Hindlimb muscle (tissue), 1 donor: Measurements from ENCODE around the gene MAP1B. TPM values are rescaled to one million over a fixed set of nuclear protein-coding genes. Genes with fewer than 3 reads are reported as not detected.

Experiments used
- DNase-seq: peaks from one replicate; pipeline ENCODE4 v3.0.0-alpha.2; 2013
- polyA plus RNA-seq: library from polyadenylated mRNA; unstranded; fragments of 120-200 nt; gene quantifications from one replicate; pipeline ENCODE4 v1.2.1, GENCODE V29; 2013; ENCODE audit not compliant: insufficient read length

MAP1B gene
- polyA plus RNA-seq, 1 donor, result 21.4 TPM

DNA sequence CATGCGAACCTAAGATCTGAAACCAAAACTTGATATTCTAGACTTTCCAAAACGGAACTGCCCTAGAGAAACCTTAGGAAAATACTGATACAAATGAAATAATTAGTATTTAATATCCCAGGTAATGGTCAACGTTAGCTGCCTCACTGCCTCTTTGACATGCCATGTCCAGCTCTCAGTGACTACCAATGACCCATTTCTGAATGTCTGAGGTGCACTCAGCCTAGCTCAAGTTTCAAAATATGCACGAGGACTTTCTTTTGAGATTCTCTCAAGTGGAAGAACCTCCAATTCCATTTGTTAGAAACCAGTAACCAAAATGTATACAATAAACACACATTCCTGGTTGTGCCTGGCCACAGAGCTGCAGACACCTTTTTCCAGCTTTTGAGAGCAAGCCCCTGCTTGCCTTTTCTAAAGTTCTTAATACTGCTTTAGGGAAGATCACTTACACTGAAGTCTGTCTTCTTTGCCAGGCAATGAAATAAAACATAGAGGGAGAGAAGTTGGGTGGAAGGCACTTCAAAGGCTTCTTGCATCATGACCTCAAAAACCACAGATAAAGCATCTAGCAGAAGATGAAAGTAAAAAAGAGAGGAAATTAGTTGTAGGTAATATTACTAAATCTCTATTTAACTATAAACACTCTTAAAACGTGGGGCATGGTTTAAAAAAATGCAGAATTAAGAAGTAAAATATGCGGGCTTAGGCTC is 124.9 kb downstream of the MAP1B start:
- DNase-seq, result no peak

GRCh38 chr5:72232838-72233237 is 125.6 kb downstream of the MAP1B start:
- no peak for DNase-seq

- DNase-seq, result no peak
Observed at GRCh38 chr5:72233835-72234234, 126.6 kb downstream of the MAP1B start.

GRCh38 chr5:72234265-72234700 is 127.0 kb downstream of the MAP1B start:
- no peak for DNase-seq

DNA sequence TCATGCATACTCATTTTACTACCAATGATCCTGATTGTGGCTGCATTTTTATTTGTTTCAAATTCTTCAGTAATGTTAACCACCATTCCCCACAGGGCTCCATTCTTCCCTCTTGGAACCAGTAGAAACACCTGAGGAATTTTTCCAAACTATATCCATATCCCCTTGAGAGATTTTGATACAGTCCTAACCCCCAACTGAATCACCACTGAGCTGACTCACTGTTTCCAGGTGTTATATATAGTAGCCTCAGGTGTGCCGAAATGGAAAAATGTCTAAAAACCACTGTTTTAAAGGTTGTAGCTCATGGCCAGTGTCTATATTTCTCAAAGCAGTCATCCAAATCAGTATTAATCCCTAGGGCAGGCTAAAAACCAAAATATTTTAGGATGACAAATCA is 127.6 kb downstream of the MAP1B start:
- no peak for DNase-seq

DNA sequence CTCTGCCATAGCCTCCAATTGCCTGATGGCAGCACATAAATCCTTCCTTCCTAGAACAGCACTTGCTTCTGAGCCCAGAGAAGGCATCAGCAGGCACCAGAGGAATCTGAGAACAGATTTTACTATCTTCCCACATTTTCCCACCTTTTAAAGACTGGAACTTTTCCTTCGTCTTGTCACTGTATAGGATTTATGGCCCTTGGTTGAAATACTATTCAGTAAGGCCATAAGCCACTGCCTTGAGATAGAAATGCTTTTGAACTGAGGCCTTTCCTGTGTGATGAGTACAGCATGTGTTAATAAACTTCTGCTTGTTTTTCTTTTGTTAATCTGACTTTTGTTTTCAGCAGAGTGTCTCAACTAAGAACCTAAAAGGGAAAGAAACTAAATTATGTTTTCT is 128.4 kb downstream of the MAP1B start:
- no peak for DNase-seq

GRCh38 chr5:72237415-72237814 is 130.1 kb downstream of the MAP1B start:
- DNase-seq, result no peak

DNA sequence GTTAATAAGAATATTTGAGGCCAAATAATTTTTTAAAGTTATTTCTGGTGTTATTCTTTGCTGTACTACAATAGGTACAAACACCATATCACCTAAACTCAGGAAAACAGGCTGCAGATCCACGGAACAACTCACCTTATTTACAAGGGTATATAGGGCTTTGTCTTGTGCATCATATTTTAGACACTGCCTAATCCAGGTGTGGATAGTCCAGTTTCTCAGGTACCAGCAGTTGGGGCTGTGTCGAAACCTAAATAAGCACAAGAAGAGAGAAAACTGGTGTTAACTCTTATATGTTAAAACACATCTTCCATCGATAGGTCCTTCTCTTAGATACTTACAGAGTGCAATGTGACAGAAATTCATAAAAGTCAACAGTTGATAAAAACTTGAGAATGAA is 130.6 kb downstream of the MAP1B start:
- no peak for DNase-seq

DNA sequence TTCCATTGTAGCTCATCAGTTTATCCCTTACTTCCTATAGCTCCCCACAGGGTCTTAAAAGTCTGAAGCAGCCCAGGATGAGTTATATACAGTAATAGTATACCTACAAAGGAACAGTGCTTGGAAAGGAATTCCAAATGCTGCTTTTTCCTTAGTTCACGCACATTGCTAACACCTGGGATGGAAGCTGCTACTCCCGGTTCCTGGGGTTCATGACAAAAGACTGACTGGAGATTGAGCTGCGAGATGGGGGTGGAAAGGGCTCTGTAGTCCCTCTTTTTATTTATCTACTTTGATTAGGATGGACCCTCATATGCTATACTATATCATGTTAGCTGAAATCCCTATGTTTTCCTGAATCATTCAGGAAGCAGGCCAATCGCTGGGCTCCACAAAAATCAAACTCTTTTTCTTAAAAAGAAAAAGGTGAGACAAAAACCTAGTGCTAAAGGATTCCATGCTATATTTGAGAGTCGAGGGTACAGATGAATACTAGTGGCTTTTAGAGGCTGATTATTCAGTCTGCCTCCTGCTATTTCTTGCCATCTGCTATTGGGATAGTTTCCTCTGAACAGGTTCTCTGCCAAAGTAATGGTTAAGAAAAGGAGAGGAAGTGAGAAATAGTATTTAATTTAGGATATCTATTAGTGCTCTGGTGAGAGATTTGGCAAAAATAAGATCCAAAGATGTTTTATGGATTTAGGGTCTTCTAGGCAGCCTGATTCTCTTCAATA is 131.6 kb downstream of the MAP1B start:
- DNase-seq, result no peak

DNA sequence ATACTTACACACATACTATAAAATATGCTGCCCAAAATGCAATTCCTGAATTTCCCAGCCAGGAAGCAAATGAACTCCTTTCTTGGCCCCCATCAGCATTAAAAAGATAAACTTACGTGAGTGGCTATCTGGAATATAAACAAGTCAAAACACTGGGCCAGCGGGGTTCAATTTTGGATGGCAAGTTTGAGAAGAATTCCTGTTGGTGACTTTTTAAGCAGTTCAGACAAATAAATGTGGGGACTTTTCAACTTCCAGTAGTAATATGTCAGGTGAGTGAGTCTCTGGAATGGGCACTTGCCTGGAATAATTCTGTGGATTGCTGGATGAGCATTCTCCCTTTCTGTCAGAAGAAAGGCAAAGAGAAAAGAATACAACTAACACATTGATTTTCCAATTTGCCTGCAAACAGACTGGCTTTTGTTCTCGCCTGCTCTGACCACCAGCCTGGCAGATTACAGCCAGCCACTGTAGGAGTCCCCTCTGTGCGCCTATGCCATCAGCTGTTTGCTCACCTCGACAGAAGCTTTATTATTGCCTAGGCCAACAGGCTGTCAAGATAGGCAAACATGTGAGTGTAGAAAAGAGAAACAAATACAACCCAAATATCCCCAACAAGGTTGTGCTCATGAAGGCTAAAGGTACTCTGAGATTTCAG is 134.2 kb downstream of the MAP1B start:
- DNase-seq, result no peak

- no peak for DNase-seq
Observed at GRCh38 chr5:72242796-72243475, 135.7 kb downstream of the MAP1B start.

- DNase-seq, result no peak
Observed at GRCh38 chr5:72243706-72244105, 136.4 kb downstream of the MAP1B start.

DNA sequence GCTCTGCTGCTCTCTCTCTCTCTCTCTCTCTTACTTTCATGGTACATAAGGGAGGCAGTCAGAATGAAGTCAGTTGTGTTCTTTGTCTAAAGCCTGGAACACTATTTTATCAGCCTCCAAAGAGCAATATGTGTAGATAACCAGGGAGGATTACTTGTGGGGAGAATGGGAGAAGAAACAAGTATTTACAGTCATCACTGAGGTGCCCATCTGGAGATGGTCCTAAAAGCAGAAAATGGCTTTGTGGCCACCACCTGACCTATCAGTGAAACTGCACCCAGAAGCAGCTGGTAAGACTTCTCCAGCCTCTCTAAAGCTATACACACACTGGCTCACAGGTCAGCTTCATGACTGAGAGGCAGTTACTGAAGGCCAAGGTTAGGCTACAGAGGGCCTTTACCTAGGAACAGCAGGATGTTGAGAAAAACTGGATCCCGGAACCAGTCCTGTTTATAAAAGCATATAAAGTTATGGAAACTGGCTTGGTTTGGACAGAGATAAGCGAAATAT is 137.6 kb downstream of the MAP1B start:
- DNase-seq, result no peak

- DNase-seq, result no peak
Observed at GRCh38 chr5:72245546-72245945, 138.3 kb downstream of the MAP1B start.

DNA sequence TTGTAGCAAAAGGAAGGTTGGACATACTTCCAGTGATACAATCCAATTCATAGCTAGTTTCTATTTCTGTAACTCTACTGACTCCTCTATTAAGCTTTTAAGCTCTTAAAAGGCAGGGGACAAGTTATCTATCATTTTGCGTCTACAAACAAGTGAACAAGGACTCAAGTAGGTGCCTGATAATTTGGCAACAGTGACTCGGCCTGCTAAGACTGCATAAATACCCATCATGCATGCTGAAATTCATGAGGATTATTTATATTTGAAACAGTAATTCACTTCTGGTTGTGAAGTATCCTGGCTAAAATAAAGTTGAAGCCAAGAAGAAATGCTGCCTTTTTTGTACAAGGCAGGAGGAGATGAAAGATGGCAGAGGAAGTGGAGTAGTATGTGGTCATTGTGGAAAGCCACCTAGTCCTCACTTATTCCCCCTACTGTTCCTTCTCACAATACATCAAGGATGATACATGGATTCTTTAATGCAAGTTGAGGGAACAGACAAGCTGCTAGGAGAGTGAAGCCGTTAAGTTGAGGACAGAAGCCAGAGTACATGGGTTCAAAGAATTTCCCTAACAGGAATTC is 138.8 kb downstream of the MAP1B start:
- DNase-seq, result no peak

DNA sequence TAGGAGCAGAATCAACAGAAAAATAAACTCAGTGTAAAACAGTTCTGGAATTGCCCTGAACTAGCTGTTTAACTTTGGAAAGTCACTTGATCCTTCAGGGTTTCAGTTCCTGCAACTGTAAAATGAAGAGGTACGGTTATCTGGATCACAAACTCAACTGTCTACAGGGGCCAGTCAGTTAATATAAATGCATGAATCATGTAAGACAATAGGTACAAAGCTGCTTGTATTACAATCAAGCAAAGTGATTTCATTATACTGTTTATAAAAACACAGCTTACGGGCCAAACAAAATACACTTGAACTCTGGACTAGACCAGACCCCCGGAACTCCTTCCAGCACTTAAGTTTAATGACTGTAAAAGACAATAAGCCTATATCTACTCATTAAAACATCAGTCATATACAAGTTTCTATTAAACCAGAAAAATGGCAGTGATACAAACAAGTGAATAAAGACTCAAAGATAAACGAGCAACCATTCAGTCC is 139.7 kb downstream of the MAP1B start:
- DNase-seq, result no peak

DNA sequence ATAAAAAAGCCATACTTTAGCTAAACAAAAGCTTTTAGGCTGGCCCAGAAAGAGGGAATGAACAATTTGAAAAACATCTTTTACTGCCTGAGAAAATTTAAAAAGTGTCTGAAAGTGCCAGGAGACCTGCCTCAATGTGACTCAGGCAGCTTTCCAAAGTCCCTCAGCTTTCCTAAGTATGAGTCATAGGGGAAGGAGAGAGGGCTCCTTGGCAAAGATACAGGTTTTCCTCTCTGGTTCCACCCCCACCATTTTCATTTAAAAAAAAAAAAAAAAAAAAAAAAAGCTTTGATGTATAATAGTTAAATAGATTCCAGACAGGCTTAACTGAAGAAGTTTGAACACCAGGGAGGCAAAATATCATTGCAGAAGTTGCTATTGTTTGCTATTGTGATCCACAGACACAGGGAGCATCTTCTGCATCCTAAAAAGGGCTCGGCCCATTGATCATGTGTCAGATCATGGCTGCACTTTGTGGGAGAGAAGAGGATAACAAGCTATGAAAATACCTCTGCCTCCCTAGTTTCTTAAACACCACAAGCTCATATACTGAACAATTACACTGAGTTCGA is 141.2 kb downstream of the MAP1B start:
- peak; percentile 73 for DNase-seq

DNA sequence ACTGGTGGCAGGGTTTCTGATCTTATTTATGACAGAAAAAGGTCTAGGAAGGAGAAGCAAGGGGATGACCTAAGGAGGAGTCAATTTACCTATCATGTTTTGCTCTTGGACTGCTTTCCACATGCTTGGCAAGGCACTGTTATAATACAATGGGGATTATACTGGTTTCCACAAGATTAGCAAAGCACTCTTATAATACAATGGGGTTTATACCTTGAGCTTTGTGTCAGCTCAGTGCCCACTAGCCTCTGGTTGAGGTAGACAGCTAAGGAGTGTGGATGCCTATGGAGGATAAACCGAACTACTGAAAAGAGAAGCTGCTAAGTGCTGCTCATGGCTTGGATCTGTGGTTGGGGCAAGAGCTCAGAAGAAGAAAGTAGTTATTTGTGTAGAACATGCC is 144.1 kb downstream of the MAP1B start:
- DNase-seq, result no peak

GRCh38 chr5:72252008-72252407 is 144.7 kb downstream of the MAP1B start:
- DNase-seq, result no peak

DNA sequence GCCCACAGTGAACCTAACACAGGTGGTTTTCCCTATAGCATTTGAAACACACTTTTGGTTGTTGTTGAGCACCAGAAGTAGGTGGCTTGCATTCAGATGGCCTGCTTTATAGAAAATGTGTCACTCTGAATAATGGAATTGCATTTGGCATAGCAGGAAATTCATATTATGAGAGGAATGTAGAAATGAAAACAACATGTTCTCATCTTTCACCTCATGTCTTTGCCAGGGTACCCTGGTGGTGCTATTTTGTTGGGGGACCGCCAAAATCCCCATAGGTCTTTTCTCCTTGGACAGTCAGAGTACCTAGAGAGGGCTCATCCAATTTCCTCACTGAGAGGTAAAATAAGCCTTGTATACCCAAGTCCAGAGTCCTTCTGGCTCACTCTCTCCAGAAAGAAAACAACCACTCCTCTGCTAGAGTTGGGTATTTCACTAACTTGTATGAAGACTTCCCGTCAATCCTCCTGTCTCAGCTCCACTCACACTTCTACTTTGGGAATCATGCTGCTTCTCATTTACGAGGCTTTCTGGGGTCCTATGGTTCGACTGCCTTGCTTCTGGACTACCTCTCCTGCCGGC is 145.4 kb downstream of the MAP1B start:
- no peak for DNase-seq

DNA sequence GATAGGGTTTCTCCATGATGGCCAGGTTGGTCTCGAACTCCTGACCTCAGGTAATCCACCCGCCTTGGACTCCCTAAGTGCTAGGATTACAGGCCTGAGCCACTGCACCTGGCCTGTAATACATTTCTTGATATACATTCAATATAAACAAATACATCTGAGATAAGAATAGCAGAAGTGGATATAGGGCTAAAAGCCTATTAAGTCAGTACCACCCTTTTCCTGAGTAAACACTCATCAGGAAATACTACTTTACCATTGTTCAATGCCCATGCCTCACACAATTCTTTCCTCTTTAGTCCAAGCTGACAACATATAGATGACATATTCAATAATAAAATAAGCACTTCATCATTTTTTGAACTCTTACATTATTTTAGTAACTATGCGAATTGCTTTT is 148.0 kb downstream of the MAP1B start:
- no peak for DNase-seq

DNA sequence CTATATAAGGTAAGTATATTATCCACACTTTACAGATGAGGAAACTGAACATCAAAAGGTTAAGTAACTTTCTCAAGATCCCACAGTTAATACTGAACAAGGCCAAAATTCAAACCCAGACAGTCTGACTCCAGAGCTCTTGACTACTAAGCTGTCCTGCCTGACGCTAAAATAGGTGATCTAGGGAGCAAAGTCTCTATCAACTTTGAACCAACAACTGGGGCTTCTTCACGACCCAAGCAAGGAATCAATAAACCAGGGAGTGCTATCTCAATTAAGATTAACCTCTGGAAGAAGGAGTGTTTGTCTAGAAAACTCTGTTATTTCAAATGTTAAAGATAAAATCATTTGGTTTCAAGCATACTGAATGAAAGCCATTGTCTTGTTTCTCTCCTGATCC is 148.4 kb downstream of the MAP1B start:
- DNase-seq, result no peak
